Renal cortex interstitium (tissue), 11 donors: ENCODE data around the gene SEPTIN5. TPM values are rescaled to one million over a fixed set of nuclear protein-coding genes. Genes with fewer than 3 reads are reported as not detected.

Experiments used
- DNase-seq, 11 donors: peaks; one replicate each; pipeline ENCODE4 v3.0.0-alpha.2; 2013; ENCODE audit warnings: low read depth in 9 of 11, low spot score in 4 of 11; ENCODE audit errors: extremely low read depth in 1 of 11
- polyA plus RNA-seq, 3 donors: library from polyadenylated mRNA; unstranded; fragments of 120-200 nt; gene quantifications; one replicate each; pipeline ENCODE4 v1.2.1, GENCODE V29; 2013; ENCODE audit not compliant: insufficient read length in 3 of 3

SEPTIN5 gene
- polyA plus RNA-seq, 3 donors = 37.4 to 38.4 (median 37.7) TPM

DNA sequence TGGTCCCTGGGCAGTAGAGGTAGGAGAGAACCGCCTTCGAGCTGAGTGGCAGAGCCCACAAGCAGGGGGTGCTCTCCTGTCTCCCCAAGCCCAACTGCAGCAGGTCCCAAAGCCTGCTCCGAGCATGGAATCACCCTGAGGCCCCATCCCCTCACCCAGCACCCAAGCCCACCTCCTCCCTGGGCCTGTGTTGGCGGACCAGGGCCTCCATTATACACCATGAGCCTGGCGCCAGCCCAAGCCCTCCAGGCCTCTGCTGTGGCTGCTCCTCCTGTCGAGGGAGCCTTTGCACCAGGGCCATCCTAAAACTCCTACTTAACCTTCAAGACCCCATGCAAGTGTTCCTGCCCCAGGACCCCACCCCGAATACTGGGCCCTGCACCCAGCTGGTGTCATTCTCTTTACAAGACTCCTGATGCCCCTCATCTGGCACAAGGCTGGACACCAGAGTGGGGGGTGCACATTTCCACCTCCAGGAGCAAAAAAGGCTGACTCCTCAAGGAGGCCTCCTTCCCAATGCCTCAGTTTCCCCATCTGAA lies 25.7 kb downstream of the SEPTIN5 start:
- DNase-seq = no peak

DNA sequence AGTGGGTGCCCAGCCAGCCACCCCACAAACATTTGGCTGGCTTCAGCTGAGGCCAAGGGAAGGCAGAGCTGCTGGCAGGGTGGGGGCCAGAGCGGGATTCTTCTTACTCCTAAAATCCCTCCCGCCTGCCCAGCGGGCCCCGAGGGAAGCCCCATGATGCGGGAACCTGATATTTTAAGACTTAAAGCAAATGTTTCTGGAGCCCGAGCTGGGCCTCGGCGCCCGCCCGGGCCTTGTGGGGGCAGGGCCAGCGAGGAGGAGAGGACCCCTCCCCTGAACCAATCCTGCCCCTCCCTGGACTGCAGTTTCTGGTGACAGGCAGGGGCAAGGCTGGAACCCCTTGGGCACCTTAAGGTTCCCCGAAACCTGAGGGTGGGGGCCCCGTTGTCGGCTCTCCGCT lies 26.3 kb downstream of the SEPTIN5 start:
- DNase-seq = no peak

- no peak for DNase-seq
Measured at GRCh38 chr22:19741053-19741452, 26.8 kb downstream of the SEPTIN5 start.

- DNase-seq = no peak
Measured at GRCh38 chr22:19742160-19743066, 28.1 kb downstream of the SEPTIN5 start.

DNA sequence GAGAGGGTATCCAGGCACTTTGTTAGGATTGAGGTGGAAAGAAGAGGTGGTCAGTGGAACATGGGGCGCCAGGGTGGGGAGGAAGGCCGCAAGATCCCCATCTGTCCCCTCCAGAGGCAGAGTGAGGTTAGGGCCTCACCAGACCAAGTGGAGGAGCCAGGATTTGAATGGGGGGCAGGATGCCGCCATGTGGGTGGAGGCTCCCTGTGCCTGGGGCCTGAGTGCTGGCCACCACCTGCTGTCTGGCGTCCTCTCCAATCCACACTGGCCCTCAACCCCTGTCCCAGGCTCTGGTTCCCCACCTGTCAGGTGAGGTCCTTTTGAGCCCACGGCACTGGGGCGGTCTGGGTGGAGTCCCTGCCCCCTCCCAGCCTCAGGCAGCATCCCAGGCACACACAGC lies 28.8 kb downstream of the SEPTIN5 start:
- no peak for DNase-seq

GRCh38 chr22:19743651-19744050 lies 29.3 kb downstream of the SEPTIN5 start:
- no peak for DNase-seq

DNA sequence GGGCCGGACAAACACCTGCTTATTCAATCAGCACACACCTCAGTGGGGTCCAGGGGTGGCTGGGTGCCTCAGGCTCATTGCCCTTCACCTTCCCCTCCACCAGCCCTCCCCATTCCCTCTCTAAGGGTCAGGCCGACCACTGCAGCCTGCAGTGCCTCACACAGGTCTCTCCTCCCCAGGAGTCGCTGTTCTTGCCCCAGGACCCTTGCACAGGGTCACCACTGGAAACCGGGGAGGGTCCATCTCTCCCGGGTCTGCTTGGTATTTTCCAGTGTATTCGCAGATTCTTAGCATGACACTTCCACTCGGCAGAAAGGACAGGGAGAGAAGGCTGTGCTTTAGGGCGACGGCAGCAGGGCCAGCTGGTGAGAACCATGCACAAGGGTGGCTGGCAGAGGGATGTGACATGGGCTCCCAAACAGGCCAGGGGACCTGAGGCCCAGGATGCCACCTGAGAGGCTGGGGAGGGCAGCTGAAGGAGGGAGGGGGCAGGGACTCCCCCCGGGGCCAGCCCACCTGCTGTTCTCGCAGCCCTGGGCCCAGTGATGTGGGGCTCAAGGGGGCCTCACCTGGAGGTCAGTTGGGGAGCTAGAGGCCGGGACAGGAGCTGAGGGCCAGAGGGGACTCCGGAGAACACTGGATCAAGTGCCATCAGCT lies 30.2 kb downstream of the SEPTIN5 start:
- no peak for DNase-seq

DNA sequence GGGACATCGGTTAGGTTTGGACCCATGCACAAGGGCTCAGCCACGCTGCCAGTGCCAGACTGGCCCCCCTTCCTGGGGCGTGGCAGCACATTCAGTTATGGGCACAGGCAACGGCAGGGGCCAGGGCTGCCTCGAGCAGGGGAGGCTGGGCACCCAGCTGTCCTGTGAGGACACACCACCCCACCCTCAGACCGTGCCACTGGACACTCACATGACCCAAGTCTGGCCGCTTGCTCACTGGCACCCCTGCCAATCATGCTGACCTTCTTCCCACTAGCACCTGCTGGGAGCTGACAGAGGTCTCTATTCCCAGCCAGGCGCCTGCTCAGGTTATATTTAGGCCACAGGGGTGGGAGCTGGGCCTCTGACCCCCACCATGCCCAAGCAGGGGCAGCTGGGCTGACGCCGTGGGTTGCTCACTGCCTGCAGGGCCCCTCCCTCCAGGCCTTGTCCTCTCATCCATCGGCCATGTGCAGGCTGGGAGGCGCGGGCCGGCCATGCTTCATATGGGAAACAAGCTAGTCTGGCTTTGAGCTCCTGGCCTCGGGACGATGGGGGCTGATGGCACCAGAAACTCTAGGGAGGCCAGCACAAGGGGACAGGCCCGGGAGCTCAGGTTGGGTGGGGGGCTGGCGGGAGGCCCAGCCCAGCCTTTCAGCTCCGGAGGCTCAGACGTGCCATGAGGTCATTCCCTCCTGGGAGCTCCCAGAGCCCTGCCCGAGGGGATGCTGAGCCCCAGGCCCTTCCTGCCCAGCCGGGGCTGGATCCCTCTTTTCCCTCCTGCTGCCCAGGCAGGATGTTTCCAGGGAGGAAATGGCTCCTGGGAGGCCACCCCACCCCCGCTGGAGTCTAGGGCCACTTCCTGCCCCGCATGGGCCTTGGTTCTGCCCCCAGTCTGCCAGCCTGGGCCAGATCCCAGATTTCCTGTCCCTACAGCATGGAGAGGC lies 31.1 kb downstream of the SEPTIN5 start:
- DNase-seq = no peak

DNA sequence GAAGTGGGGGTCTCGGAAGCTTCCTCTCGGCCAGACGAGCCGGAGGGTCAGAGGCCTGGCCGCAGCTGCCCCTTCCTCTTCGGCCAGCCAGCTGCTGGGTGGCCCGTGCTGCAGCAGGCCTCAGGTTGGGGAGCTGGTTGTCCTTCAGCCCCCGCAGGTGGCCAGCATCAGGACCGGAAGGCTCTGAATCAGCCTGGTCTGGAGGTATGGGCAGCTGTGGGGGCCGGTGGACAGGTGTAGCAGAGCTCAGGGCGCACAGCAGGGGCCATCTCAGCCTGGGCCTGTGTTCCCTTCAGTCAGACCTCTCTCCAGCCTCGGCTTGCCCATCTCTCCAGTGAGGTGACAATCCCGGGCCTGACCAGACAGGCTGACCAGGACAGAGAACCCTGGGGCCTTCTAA lies 32.4 kb downstream of the SEPTIN5 start:
- DNase-seq = no peak

GRCh38 chr22:19747551-19747950 lies 33.2 kb downstream of the SEPTIN5 start:
- DNase-seq = no peak

GRCh38 chr22:19748139-19748538 lies 33.8 kb downstream of the SEPTIN5 start:
- DNase-seq = no peak

- DNase-seq = no peak
Measured at GRCh38 chr22:19748991-19749664, 34.8 kb downstream of the SEPTIN5 start.

- no peak for DNase-seq
Measured at GRCh38 chr22:19749876-19750275, 35.6 kb downstream of the SEPTIN5 start.

DNA sequence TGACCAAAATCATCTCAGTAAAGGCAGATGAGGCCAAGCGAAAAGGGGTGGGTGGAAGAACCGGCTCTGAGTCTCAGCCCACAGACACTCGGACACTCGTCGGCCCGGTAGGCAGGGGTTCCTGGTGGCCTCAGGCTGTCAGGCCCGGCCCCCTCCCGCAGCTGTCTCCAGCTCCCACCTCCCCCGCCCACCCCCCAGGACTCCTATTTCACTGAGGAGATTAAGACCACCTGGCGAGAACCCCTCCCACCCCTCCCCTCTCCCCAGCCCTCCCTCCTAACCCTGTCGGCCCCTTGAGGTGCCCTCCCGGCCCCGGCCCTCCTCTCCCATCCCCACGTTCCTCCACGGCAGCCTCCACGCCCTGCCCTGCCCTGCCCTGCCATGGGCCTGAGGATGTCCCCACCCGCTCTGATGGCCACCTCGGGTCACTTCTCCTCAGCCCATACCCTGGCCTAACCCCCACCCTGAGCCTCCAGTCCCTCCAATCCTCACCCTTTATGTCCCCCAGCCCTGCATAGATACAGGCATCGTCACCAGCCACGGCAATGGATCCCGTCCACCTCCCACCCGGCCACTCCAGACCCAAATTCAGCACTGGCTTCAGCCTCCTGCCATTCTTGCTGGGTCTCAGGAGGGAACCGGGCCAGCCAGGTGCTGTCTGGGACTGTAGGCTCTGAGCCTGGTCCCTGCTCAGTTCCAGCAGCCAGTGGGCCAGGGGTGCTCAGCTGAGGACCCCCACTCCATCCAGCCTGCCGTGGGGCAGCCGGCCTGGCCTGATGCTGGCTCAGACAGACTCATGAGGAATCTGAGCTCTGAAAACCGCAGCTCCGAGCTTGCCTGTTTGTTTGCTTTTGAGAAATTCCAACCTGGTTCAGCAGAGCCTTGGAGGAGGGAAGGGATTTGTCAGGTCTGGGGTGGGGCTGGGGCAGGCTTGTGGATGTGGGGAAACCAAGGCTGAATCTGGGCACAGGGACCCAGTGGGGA lies 36.5 kb downstream of the SEPTIN5 start:
- DNase-seq = no peak

- DNase-seq = no peak
Measured at GRCh38 chr22:19751497-19752245, 37.4 kb downstream of the SEPTIN5 start.

DNA sequence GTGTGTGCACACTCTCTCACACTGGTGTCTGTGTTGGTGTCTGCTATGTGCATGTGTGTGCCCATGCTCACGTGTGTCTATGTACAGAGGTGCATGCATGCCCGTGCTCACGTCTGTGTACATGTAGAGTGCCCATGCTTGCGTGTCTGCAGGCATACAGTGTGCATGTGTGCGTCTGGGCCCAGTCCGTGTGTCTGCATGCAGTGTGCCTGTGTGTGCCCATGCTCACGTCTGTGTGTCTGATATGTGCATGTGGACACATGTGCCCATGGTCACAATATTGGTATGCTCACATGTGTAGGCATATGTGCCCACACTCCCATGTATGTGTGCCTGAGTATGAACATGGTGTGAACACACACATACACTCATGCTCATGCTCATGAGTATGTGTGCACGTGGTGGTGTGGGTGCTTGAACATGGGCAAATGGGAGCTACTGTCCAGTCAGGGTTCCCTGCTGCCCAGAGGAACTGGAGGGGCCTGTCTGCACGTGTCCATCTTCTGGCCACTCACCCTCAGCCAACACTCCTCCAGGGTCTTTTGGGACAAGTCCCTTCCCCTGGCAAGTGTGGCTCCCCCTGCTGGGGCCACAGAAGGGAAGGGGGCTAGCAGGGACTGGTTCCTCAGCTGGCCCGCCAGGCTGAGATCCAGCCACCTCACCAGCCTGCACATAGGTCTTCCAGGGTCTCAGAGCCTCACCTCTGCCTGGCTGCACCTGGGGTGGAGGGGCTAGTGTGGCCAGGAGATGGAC lies 39.0 kb downstream of the SEPTIN5 start:
- DNase-seq = no peak
